K562 (cell line): ENCODE data around the gene COL23A1. TPM values are rescaled to one million over a fixed set of nuclear protein-coding genes. Genes with fewer than 3 reads are reported as not detected.
A peak's percentile ranks its signal among the peaks of the same experiment; 100 is the strongest.

Experiments
- ARID2 ChIP-seq: fragments of 450-650 bp; IDR thresholded peaks from 2 replicates; pipeline ENCODE4 v1.6.1; 2017; ENCODE audit warnings: antibody characterized with exemption, mild to moderate bottlenecking
- COPS2 ChIP-seq: fragments of 450-650 bp; conservative IDR thresholded peaks from 2 replicates; pipeline ENCODE4 v1.6.1; 2016; ENCODE audit warnings: mild to moderate bottlenecking, moderate library complexity
- EP400 ChIP-seq: fragments of 450-650 bp; IDR thresholded peaks from 2 replicates; pipeline ENCODE4 v1.6.1; 2017; ENCODE audit warnings: antibody characterized with exemption, mild to moderate bottlenecking, moderate library complexity
- NR4A1 ChIP-seq, 2 experiments: fragments of 250-450 bp in 1 of 2; fragments of 450-650 bp in 1 of 2; sonication (Bioruptor Pico) in 1 of 2; IDR thresholded peaks; 2 replicates each; pipeline versions ENCODE4 v1.4.0 to v1.6.1; 2016 to 2020; ENCODE audit warnings: mild to moderate bottlenecking in 2 of 2, missing compliant biosample characterization in 1 of 2, missing genetic modification characterization in 1 of 2, moderate library complexity in 1 of 2
- PHF8 ChIP-seq: fragments of 200-600 bp; sonication (generic); IDR thresholded peaks from 2 replicates; pipeline ENCODE4 v1.6.1; 2012; ENCODE audit warnings: mixed run types, mild to moderate bottlenecking, inconsistent platforms, low read length, moderate library complexity, borderline replicate concordance
- SREBF2 ChIP-seq: sonication (generic); formaldehyde crosslinking; IDR thresholded peaks from 2 replicates; pipeline ENCODE4 v1.4.0; 2020; ENCODE audit warnings: mild to moderate bottlenecking, missing genetic modification reagents
- TEAD1 ChIP-seq, 2 experiments: fragments of 450-650 bp in 1 of 2; sonication (generic) in 1 of 2; formaldehyde crosslinking; IDR thresholded peaks; 2 replicates each; pipeline versions ENCODE4 v1.4.0 to v1.8.0; 2020 to 2022; ENCODE audit warnings: mild to moderate bottlenecking in 2 of 2, missing genetic modification reagents in 1 of 2
- U2AF1 ChIP-seq: fragments of 200-400 bp; formaldehyde crosslinking; optimal IDR thresholded peaks from 2 replicates; pipeline ENCODE3; 2017; ENCODE audit warnings: mild to moderate bottlenecking, low read depth, low read length, moderate library complexity
- ZNF143 ChIP-seq: sonication (generic); formaldehyde crosslinking; IDR thresholded peaks from 2 replicates; pipeline ENCODE4 v1.9.0; 2022; ENCODE audit warnings: mild to moderate bottlenecking, missing genetic modification reagents
- ZNF232 ChIP-seq: sonication (generic); formaldehyde crosslinking; IDR thresholded peaks from 2 replicates; pipeline ENCODE4 v1.8.0; 2022; ENCODE audit warnings: mild to moderate bottlenecking, missing genetic modification reagents
- ZNF436 ChIP-seq: fragments of 250-450, 450-650 bp; sonication (Bioruptor Pico); formaldehyde crosslinking; IDR thresholded peaks from 2 replicates; pipeline ENCODE4 v1.7.0; 2020; ENCODE audit warnings: mild to moderate bottlenecking
- polyA plus RNA-seq, 8 experiments: library from polyadenylated mRNA; depleted of rRNA in 4 of 8; stranded (reverse) in 5 of 8; unstranded in 3 of 8; fragments of >200 nt; fragmentation: Nextera tagmentation in 2 of 8; fragmentation: Illumina TruSeq in 1 of 8; extraction: Ambion mirVana in 2 of 8; extraction: Trizol in 1 of 8; gene quantifications; 2 replicates each; pipeline versions ENCODE4 v1.2.1 to v1.2.3, GENCODE V29; 2011 to 2014; ENCODE audit warnings: inconsistent platforms in 1 of 8, missing spikeins in 1 of 8
- total RNA-seq, 7 experiments: library from RNA; depleted of rRNA in 6 of 7; stranded (reverse); fragments of >200 nt in 6 of 7; fragmentation: Illumina TruSeq in 2 of 7; extraction: Trizol in 2 of 7; gene quantifications; 2 replicates each; pipeline versions ENCODE4 v1.2.1 to v1.2.3, GENCODE V29; 2011 to 2021; ENCODE audit warnings: low replicate concordance in 1 of 7
- TF ChIP-seq, protein P1 (sequence below): sonication (generic); formaldehyde crosslinking; IDR thresholded peaks from 2 replicates; pipeline ENCODE4 v1.9.0; 2022; ENCODE audit warnings: mild to moderate bottlenecking, missing genetic modification reagents
- TF ChIP-seq, protein P2 (sequence below): fragments of 450-650 bp; IDR thresholded peaks from 2 replicates; pipeline ENCODE4 v1.6.1; 2016; ENCODE audit warnings: antibody characterized with exemption
- TF ChIP-seq, protein P3 (sequence below): sonication (generic); formaldehyde crosslinking; IDR thresholded peaks from 2 replicates; pipeline ENCODE4 v1.8.0; 2022; ENCODE audit warnings: missing genetic modification reagents, mild to moderate bottlenecking, moderate library complexity, borderline replicate concordance
- TF ChIP-seq, protein P4 (sequence below): sonication (generic); formaldehyde crosslinking; IDR thresholded peaks from 2 replicates; pipeline ENCODE4 v1.9.0; 2022; ENCODE audit warnings: mild to moderate bottlenecking, missing genetic modification reagents
- TF ChIP-seq, protein P5 (sequence below): fragments of 250-450 bp; sonication (Bioruptor Pico); IDR thresholded peaks from 2 replicates; pipeline ENCODE4 v1.5.0; 2022; ENCODE audit warnings: mild to moderate bottlenecking
- TF ChIP-seq, protein P6 (sequence below): fragments of 450-650 bp; IDR thresholded peaks from 2 replicates; pipeline ENCODE4 v1.6.1; 2017; ENCODE audit warnings: antibody characterized with exemption, mild to moderate bottlenecking

Gene COL23A1
- total and polyA plus RNA-seq, 9 of the 15 experiments (the other 6 are each of a cell fraction or from before 2014, with no cell fraction given) = 0.09 TPM; not detected in 8

DNA sequence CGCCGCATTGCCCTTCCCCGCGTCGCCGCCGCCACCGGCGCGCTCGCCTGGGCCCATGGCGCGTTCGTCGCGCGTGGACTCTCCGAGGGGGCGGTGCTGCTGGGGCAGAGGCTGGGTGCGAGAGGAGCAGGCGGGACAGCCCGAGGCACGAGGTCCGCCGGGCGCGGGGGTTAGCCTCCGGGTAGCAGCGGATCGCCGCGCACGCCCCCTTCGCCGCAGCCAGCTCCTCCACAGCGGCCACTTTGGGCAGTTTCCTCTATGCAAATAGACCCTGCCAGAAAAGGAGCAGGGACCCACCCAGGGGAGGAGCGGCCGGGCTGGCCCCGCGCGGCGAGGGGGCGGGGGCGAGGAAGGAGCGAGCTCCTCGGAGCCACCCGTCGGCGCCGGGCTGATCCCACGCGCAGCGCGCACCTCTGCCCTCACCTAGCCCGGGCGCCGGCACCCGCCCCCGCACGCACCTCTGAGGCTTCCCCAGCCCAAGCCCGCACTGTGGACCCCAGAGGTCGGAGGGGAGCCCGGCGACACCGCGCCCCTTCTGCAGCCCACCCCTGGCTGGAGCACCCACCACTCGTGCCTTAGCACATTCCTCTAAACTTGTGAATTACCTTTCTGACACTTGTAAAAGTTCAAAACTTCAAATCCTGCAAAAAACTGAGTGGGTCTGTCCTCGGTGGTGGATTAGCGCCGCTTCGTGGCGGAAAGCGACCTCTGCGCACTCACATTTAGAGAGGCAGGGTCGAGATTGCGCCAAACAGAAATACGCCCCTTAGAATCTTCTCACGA is at the start of gene COL23A1 (continued):
- TF ChIP-seq TEAD1 (CRISPR knock-in tag; IDR thresholded peaks at IDR 0.05) (peak; percentile 19 to 22; a peak in 2 of 4 replicates), U2AF1 (no peak), ZNF143 (CRISPR knock-in tag) (no peak), ZNF232 (0 out of 2 replicates have a peak, but pooled peaks have one; percentile 21), ARID2 (peak; percentile 77), ZNF436 (CRISPR knock-in tag) (no peak), SREBF2 (CRISPR knock-in tag) (no peak), EP400 (no peak), PHF8 (no peak), NR4A1 (CRISPR knock-in tag; IDR thresholded peaks at IDR 0.05) (no peak), NR4A1 (tag; IDR thresholded peaks at IDR 0.05) (no peak), COPS2 (no peak)
- TF ChIP-seq, protein P1, sequence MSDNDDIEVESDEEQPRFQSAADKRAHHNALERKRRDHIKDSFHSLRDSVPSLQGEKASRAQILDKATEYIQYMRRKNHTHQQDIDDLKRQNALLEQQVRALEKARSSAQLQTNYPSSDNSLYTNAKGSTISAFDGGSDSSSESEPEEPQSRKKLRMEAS (CRISPR knock-in tag) = no peak
- TF ChIP-seq, protein P2, sequence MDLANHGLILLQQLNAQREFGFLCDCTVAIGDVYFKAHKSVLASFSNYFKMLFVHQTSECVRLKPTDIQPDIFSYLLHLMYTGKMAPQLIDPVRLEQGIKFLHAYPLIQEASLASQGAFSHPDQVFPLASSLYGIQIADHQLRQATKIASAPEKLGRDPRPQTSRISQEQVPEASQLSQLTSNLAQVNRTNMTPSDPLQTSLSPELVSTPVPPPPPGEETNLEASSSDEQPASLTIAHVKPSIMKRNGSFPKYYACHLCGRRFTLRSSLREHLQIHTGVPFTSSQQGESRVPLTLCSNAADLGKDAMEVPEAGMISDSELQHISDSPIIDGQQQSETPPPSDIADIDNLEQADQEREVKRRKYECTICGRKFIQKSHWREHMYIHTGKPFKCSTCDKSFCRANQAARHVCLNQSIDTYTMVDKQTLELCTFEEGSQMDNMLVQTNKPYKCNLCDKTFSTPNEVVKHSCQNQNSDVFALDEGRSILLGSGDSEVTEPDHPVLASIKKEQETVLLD = no peak
- TF ChIP-seq, protein P3, sequence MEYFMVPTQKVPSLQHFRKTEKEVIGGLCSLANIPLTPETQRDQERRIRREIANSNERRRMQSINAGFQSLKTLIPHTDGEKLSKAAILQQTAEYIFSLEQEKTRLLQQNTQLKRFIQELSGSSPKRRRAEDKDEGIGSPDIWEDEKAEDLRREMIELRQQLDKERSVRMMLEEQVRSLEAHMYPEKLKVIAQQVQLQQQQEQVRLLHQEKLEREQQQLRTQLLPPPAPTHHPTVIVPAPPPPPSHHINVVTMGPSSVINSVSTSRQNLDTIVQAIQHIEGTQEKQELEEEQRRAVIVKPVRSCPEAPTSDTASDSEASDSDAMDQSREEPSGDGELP (CRISPR knock-in tag) = peak; percentile 12; the same call in 1 of the 2 replicates
- TF ChIP-seq, protein P4, sequence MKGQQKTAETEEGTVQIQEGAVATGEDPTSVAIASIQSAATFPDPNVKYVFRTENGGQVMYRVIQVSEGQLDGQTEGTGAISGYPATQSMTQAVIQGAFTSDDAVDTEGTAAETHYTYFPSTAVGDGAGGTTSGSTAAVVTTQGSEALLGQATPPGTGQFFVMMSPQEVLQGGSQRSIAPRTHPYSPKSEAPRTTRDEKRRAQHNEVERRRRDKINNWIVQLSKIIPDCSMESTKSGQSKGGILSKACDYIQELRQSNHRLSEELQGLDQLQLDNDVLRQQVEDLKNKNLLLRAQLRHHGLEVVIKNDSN (CRISPR knock-in tag) = no peak
- TF ChIP-seq, protein P5, sequence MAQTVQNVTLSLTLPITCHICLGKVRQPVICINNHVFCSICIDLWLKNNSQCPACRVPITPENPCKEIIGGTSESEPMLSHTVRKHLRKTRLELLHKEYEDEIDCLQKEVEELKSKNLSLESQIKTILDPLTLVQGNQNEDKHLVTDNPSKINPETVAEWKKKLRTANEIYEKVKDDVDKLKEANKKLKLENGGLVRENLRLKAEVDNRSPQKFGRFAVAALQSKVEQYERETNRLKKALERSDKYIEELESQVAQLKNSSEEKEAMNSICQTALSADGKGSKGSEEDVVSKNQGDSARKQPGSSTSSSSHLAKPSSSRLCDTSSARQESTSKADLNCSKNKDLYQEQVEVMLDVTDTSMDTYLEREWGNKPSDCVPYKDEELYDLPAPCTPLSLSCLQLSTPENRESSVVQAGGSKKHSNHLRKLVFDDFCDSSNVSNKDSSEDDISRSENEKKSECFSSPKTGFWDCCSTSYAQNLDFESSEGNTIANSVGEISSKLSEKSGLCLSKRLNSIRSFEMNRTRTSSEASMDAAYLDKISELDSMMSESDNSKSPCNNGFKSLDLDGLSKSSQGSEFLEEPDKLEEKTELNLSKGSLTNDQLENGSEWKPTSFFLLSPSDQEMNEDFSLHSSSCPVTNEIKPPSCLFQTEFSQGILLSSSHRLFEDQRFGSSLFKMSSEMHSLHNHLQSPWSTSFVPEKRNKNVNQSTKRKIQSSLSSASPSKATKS (CRISPR knock-in tag) = no peak
- TF ChIP-seq, protein P6, sequence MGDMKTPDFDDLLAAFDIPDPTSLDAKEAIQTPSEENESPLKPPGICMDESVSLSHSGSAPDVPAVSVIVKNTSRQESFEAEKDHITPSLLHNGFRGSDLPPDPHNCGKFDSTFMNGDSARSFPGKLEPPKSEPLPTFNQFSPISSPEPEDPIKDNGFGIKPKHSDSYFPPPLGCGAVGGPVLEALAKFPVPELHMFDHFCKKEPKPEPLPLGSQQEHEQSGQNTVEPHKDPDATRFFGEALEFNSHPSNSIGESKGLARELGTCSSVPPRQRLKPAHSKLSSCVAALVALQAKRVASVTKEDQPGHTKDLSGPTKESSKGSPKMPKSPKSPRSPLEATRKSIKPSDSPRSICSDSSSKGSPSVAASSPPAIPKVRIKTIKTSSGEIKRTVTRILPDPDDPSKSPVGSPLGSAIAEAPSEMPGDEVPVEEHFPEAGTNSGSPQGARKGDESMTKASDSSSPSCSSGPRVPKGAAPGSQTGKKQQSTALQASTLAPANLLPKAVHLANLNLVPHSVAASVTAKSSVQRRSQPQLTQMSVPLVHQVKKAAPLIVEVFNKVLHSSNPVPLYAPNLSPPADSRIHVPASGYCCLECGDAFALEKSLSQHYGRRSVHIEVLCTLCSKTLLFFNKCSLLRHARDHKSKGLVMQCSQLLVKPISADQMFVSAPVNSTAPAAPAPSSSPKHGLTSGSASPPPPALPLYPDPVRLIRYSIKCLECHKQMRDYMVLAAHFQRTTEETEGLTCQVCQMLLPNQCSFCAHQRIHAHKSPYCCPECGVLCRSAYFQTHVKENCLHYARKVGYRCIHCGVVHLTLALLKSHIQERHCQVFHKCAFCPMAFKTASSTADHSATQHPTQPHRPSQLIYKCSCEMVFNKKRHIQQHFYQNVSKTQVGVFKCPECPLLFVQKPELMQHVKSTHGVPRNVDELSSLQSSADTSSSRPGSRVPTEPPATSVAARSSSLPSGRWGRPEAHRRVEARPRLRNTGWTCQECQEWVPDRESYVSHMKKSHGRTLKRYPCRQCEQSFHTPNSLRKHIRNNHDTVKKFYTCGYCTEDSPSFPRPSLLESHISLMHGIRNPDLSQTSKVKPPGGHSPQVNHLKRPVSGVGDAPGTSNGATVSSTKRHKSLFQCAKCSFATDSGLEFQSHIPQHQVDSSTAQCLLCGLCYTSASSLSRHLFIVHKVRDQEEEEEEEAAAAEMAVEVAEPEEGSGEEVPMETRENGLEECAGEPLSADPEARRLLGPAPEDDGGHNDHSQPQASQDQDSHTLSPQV = no peak
